Muscle layer of colon (tissue), 2 donors: ENCODE data around the gene ANXA11.
"Not testable (repeated sequence)": the region's sequence is repeated elsewhere in the genome, so short reads cannot be mapped to it uniquely, and the experiment has no call there.

Experiments used
- H3K27ac ChIP-seq: one replicate; pipeline ENCODE4 v1.7.0; 2013; ENCODE audit warnings: low read depth, mild to moderate bottlenecking, low read length, moderate library complexity
- H3K27me3 ChIP-seq, 2 donors: one replicate each; pipeline ENCODE4 v1.7.0; 2013; ENCODE audit warnings: low read length in 2 of 2, mild to moderate bottlenecking in 2 of 2; ENCODE audit not compliant: insufficient read depth in 2 of 2, control insufficient read depth in 1 of 2
- H3K36me3 ChIP-seq: one replicate; pipeline ENCODE4 v1.7.0; 2013; ENCODE audit warnings: mild to moderate bottlenecking, low read length; ENCODE audit not compliant: insufficient read depth
- H3K4me1 ChIP-seq: one replicate; pipeline ENCODE4 v1.7.0; 2013; ENCODE audit warnings: mild to moderate bottlenecking, low read length; ENCODE audit not compliant: insufficient read depth
- H3K4me3 ChIP-seq, 2 donors: one replicate each; pipeline ENCODE4 v1.7.0; 2013; ENCODE audit warnings: low read length in 2 of 2, low read depth in 1 of 2, mild to moderate bottlenecking in 1 of 2, moderate library complexity in 1 of 2
- H3K9ac ChIP-seq: one replicate; pipeline ENCODE4 v1.7.0; 2013; ENCODE audit warnings: low read length
- H3K9me3 ChIP-seq: one replicate; pipeline ENCODE4 v1.7.0; 2013; ENCODE audit warnings: mild to moderate bottlenecking, low read length
- donor health status: abdominal sarcoma.
- donor health status: Adenocarcinoma of cecum.

Gene ANXA11

GRCh38 chr10:80236457-80236856, 31.1 kb upstream of the ANXA11 start:
- H3K4me1 ChIP-seq, H3K27me3 ChIP-seq, H3K27ac ChIP-seq, H3K36me3 ChIP-seq, H3K9ac ChIP-seq, H3K9me3 ChIP-seq, H3K4me3 ChIP-seq: not testable (repeated sequence)

- not testable (repeated sequence) for H3K4me1 ChIP-seq, H3K9me3 ChIP-seq, H3K27me3 ChIP-seq, H3K36me3 ChIP-seq, H3K9ac ChIP-seq, H3K4me3 ChIP-seq, H3K27ac ChIP-seq
Observed at GRCh38 chr10:80234331-80235235, 29.2 kb upstream of the ANXA11 start.

- not testable (repeated sequence) for H3K27me3 ChIP-seq, H3K9me3 ChIP-seq, H3K27ac ChIP-seq, H3K9ac ChIP-seq, H3K36me3 ChIP-seq, H3K4me3 ChIP-seq, H3K4me1 ChIP-seq
Observed at GRCh38 chr10:80233871-80234270, 28.5 kb upstream of the ANXA11 start.

GRCh38 chr10:80226723-80227122, 21.4 kb upstream of the ANXA11 start:
- not testable (repeated sequence) for H3K4me3 ChIP-seq, H3K27me3 ChIP-seq, H3K9ac ChIP-seq, H3K27ac ChIP-seq, H3K36me3 ChIP-seq, H3K9me3 ChIP-seq, H3K4me1 ChIP-seq

GRCh38 chr10:80223031-80223419, 17.7 kb upstream of the ANXA11 start:
- H3K27me3 ChIP-seq, H3K9ac ChIP-seq, H3K4me3 ChIP-seq, H3K4me1 ChIP-seq, H3K36me3 ChIP-seq, H3K27ac ChIP-seq, H3K9me3 ChIP-seq: not testable (repeated sequence)

GRCh38 chr10:80218878-80219277, 13.5 kb upstream of the ANXA11 start:
- not testable (repeated sequence) for H3K4me3 ChIP-seq, H3K27ac ChIP-seq, H3K4me1 ChIP-seq, H3K27me3 ChIP-seq, H3K9me3 ChIP-seq, H3K36me3 ChIP-seq, H3K9ac ChIP-seq

GRCh38 chr10:80214368-80214982, 9.1 kb upstream of the ANXA11 start:
- not testable (repeated sequence) for H3K9me3 ChIP-seq, H3K4me1 ChIP-seq, H3K27ac ChIP-seq, H3K36me3 ChIP-seq, H3K9ac ChIP-seq, H3K4me3 ChIP-seq, H3K27me3 ChIP-seq

- H3K9ac ChIP-seq, H3K27me3 ChIP-seq, H3K4me1 ChIP-seq, H3K9me3 ChIP-seq, H3K36me3 ChIP-seq, H3K4me3 ChIP-seq, H3K27ac ChIP-seq: not testable (repeated sequence)
Observed at GRCh38 chr10:80212535-80213115, 7.3 kb upstream of the ANXA11 start.

- H3K27ac ChIP-seq = no peak overlapping the region
- H3K27me3 ChIP-seq = no peaks in the 10 kb centered on the region
- no peak overlapping the region for H3K4me3 ChIP-seq
- H3K9ac ChIP-seq = no peak overlapping the region
- H3K4me1 ChIP-seq = peaks cover 7% of the 10 kb centered on the region
- no peaks in the 10 kb centered on the region for H3K36me3 ChIP-seq
- H3K9me3 ChIP-seq = no peaks in the 10 kb centered on the region
Observed at GRCh38 chr10:80211786-80212185, 6.4 kb upstream of the ANXA11 start.

- Histone ChIP-seq H3K27ac (no peak overlapping the region), H3K9ac (no peak overlapping the region), H3K4me3 (no peak overlapping the region), H3K27me3 (no peaks in the 10 kb centered on the region), H3K36me3 (no peaks in the 10 kb centered on the region), H3K9me3 (no peaks in the 10 kb centered on the region), H3K4me1 (peaks cover 19% of the 10 kb centered on the region)
Observed at GRCh38 chr10:80210259-80210658, 4.9 kb upstream of the ANXA11 start.

GRCh38 chr10:80207768-80208370, 2.5 kb upstream of the ANXA11 start:
- no peaks in the 10 kb centered on the region for H3K27me3 ChIP-seq
- H3K4me1 ChIP-seq = peaks cover 37% of the 10 kb centered on the region
- H3K27ac ChIP-seq = peak overlapping the region; percentile 99
- peak overlapping the region; percentile 75 for H3K9ac ChIP-seq
- H3K4me3 ChIP-seq = peak overlapping the region; percentile 52 to 55
- no peaks in the 10 kb centered on the region for H3K9me3 ChIP-seq
- H3K36me3 ChIP-seq = no peaks in the 10 kb centered on the region
